B cell (primary cell): Measurements from ENCODE around the gene CABLES1. TPM values are rescaled to one million over a fixed set of nuclear protein-coding genes. Genes with fewer than 3 reads are reported as not detected.

Source experiments
- ATAC-seq: fragments of 200-7000 bp; cut with Tn5 transposase; one replicate; pipeline ENCODE4 v1.10.0; 2021; ENCODE audit warnings: low read depth, mild to moderate bottlenecking, moderate number of reproducible peaks, moderate library complexity
- CTCF ChIA-PET: fragments of 350-600 bp; sonication (Branson Sonifier 250); formaldehyde crosslinking; loops from one replicate; lab custom pipeline; 2021; ENCODE audit warnings: antibody characterized with exemption, inconsistent platforms; lab: Charles Lee
- POLR2A ChIA-PET: fragments of 350-600 bp; sonication (Branson Sonifier 250); formaldehyde crosslinking; loops from one replicate; lab custom pipeline; 2021; ENCODE audit warnings: antibody characterized with exemption; lab: Charles Lee
- DNase-seq: peaks from one replicate; pipeline ENCODE4 v3.0.0; 2013
- H2AFZ ChIP-seq: 2 replicates; pipeline ENCODE4 v1.6.1; 2012; ENCODE audit warnings: mild to moderate bottlenecking, low read depth, low read length; ENCODE audit not compliant: insufficient read depth, poor library complexity, severe bottlenecking
- H3K27ac ChIP-seq, 2 donors: 1 replicate in 1 of 2; 2 replicates in 1 of 2; pipeline ENCODE4 v1.5.1; 2012 to 2013; ENCODE audit warnings: low read length in 2 of 2, mild to moderate bottlenecking in 2 of 2, moderate library complexity in 1 of 2
- H3K27me3 ChIP-seq, 4 experiments: fragments of 200-600 bp in 1 of 4; sonication (generic) in 1 of 4; replicated peaks in 1 of 4; 1 replicate in 2 of 4; 2 replicates in 2 of 4; pipeline versions ENCODE4 v1.6.1 to v1.7.0; 2013 to 2016; ENCODE audit warnings: low read length in 3 of 4, mild to moderate bottlenecking in 2 of 4, mixed read lengths in 1 of 4, moderate library complexity in 1 of 4; ENCODE audit not compliant: insufficient read depth in 4 of 4, control insufficient read depth in 3 of 4; ENCODE audit errors: control extremely low read depth in 1 of 4
- H3K36me3 ChIP-seq, 2 experiments: replicated peaks in 1 of 2; 1 replicate in 1 of 2; 2 replicates in 1 of 2; pipeline versions ENCODE4 v1.6.1 to v1.7.1; 2013; ENCODE audit warnings: low read length in 1 of 2; ENCODE audit not compliant: insufficient read depth in 2 of 2, control insufficient read depth in 1 of 2; ENCODE audit errors: control extremely low read depth in 1 of 2, extremely low read depth in 1 of 2
- H3K4me1 ChIP-seq, 2 donors: fragments of 200-600 bp in 1 of 2; sonication (generic) in 1 of 2; 1 replicate in 1 of 2; 2 replicates in 1 of 2; pipeline versions ENCODE4 v1.5.1 to v1.6.1; 2013 to 2017; ENCODE audit warnings: low read length in 2 of 2; ENCODE audit not compliant: control insufficient read depth in 2 of 2, insufficient read depth in 2 of 2
- H3K4me2 ChIP-seq: replicated peaks from 2 replicates; pipeline ENCODE3; 2012; ENCODE audit warnings: mild to moderate bottlenecking, low read depth, low read length; ENCODE audit not compliant: poor library complexity, severe bottlenecking
- H3K4me3 ChIP-seq, 5 experiments: fragments of 200-600 bp in 1 of 5; sonication (generic) in 1 of 5; 1 replicate in 3 of 5; 2 replicates in 2 of 5; pipeline versions ENCODE4 v1.5.1 to v1.7.0; 2011 to 2016; ENCODE audit warnings: low read length in 4 of 5, mild to moderate bottlenecking in 4 of 5, low read depth in 2 of 5, control low read depth in 1 of 5, moderate library complexity in 1 of 5; ENCODE audit not compliant: insufficient read depth in 1 of 5; ENCODE audit errors: control extremely low read depth in 1 of 5, extremely low read depth in 1 of 5
- H3K79me2 ChIP-seq: fragments of 200-600 bp; sonication (generic); one replicate; pipeline ENCODE4 v1.6.0; 2016; ENCODE audit warnings: low read length; ENCODE audit not compliant: control insufficient read depth, insufficient read depth
- H3K9ac ChIP-seq: fragments of 200-600 bp; sonication (generic); 2 replicates; pipeline ENCODE4 v1.6.1; 2017; ENCODE audit warnings: mild to moderate bottlenecking, low read length, moderate library complexity
- H3K9me3 ChIP-seq, 3 donors: one replicate each; pipeline versions ENCODE4 v1.6.1 to v1.7.1; 2013; ENCODE audit warnings: low read length in 2 of 3; ENCODE audit not compliant: control insufficient read depth in 2 of 3, insufficient read depth in 1 of 3; ENCODE audit errors: control extremely low read depth in 1 of 3
- H4K20me1 ChIP-seq: 2 replicates; pipeline ENCODE4 v1.6.0; 2012; ENCODE audit warnings: mild to moderate bottlenecking, low read length; ENCODE audit not compliant: insufficient read depth, control insufficient read depth, poor library complexity, severe bottlenecking
- H3K27ac Mint-ChIP-seq: one replicate; pipeline ENCODE4 v1.8.0; 2021; ENCODE audit warnings: mixed read lengths
- H3K27me3 Mint-ChIP-seq: one replicate; pipeline ENCODE4 v1.8.0; 2021; ENCODE audit warnings: mixed read lengths
- H3K4me1 Mint-ChIP-seq: one replicate; pipeline ENCODE4 v1.8.0; 2021; ENCODE audit warnings: mixed read lengths
- H3K4me3 Mint-ChIP-seq: one replicate; pipeline ENCODE4 v1.8.0; 2021; ENCODE audit warnings: mixed read lengths
- H3K9me3 Mint-ChIP-seq: one replicate; pipeline ENCODE4 v1.8.0; 2022; ENCODE audit warnings: mixed read lengths; ENCODE audit not compliant: insufficient read depth
- CTCF ChIP-seq: fragments of 200-600 bp; IDR thresholded peaks from one replicate; pipeline ENCODE4 v1.8.0; 2022; ENCODE audit warnings: antibody characterized with exemption, mild to moderate bottlenecking
- EZH2 ChIP-seq: IDR thresholded peaks from 2 replicates; pipeline ENCODE4 v1.6.1; 2012; ENCODE audit warnings: borderline replicate concordance, low read depth, mild to moderate bottlenecking, moderate library complexity, low read length; ENCODE audit not compliant: insufficient read depth, poor library complexity, severe bottlenecking
- WGBS: methylation state at CpG from one replicate; pipeline ENCODE4 v1.1.5; 2013; ENCODE audit warnings: missing lambda C conversion rate; ENCODE audit not compliant: insufficient coverage; 5-methylcytosine and 5-hydroxymethylcytosine counted together
- intact Hi-C: fragments of 100-400 bp; cut with micrococcal nuclease; formaldehyde crosslinking; loops from one replicate; pipeline ENCODE4 v1.10.0; 2022
- polyA plus RNA-seq: library from polyadenylated mRNA; depleted of rRNA; stranded (reverse); fragments of >200 nt; gene quantifications from 2 replicates; pipeline ENCODE4 v1.2.3, GENCODE V29; 2012
- total RNA-seq, 2 donors: library from RNA; stranded (reverse); fragments of 120-200 nt in 1 of 2; gene quantifications; 1 replicate in 1 of 2; 2 replicates in 1 of 2; pipeline versions ENCODE4 v1.2.3 to v1.2.4, GENCODE V29; 2013 to 2022

The CABLES1 gene
- total and polyA plus RNA-seq, 2 donors (not counting 1 experiment from before 2014, with no cell fraction given) = 0.30 to 56.3 TPM

GRCh38 chr18:23170137-23170536, 34.9 kb downstream of the CABLES1 start:
- ATAC-seq = no peak
- Histone ChIP-seq H3K27me3 (no peaks in the 10 kb centered on the region), H3K4me1 (no peaks in the 10 kb centered on the region), H2AFZ (no peak overlapping the region), H4K20me1 (no peaks in the 10 kb centered on the region), H3K9me3 (no peaks in the 10 kb centered on the region), H3K9ac (no peak overlapping the region), H3K79me2 (no peaks in the 10 kb centered on the region), H3K27ac (no peak overlapping the region), H3K4me2 (no peak overlapping the region), H3K4me3 (no peak overlapping the region), H3K36me3 (no peaks in the 10 kb centered on the region)
- intact Hi-C loops = no loop called here
- ChIA-PET POLR2A (no interaction called here), CTCF (no interaction called here)
- DNase-seq = no peak
- no peaks in the 10 kb centered on the region for H3K9me3 Mint-ChIP-seq
- H3K27me3 Mint-ChIP-seq = peaks cover 6% of the 10 kb centered on the region
- no peak overlapping the region for H3K4me3 Mint-ChIP-seq
- WGBS = 97% methylated on average over 4 of the region's 7 CpGs
- no peaks in the 10 kb centered on the region for H3K4me1 Mint-ChIP-seq
- no peak for TF ChIP-seq CTCF
- TF ChIP-seq EZH2 = no peak
- no peak overlapping the region for H3K27ac Mint-ChIP-seq

- H3K4me1 Mint-ChIP-seq = no peaks in the 10 kb centered on the region
Observed at GRCh38 chr18:23171581-23172156, 36.4 kb downstream of the CABLES1 start.

More at GRCh38 chr18:23171581-23172156, 36.4 kb downstream of the CABLES1 start:
- no peak overlapping the region for H3K4me3 Mint-ChIP-seq
- no peak for DNase-seq
- Histone ChIP-seq H2AFZ (no peak overlapping the region), H3K36me3 (no peaks in the 10 kb centered on the region), H3K79me2 (no peaks in the 10 kb centered on the region), H3K27me3 (no peaks in the 10 kb centered on the region), H3K27ac (no peak overlapping the region), H3K9me3 (no peaks in the 10 kb centered on the region), H3K9ac (no peak overlapping the region), H3K4me2 (no peak overlapping the region), H3K4me3 (no peak overlapping the region), H4K20me1 (no peaks in the 10 kb centered on the region), H3K4me1 (no peaks in the 10 kb centered on the region)
- H3K27ac Mint-ChIP-seq = no peak overlapping the region
- TF ChIP-seq EZH2 (no peak), CTCF (no peak)
- H3K9me3 Mint-ChIP-seq = no peaks in the 10 kb centered on the region
- no peak for ATAC-seq
- ChIA-PET POLR2A (interaction anchor here (1.0 kb wide), 1 partner anchor 52 kb away, joined by 6 read pairs; no protein-coding TSS in a partner anchor), CTCF (no interaction called here)
- H3K27me3 Mint-ChIP-seq = peaks cover 4% of the 10 kb centered on the region
- intact Hi-C loops = no loop called here
- WGBS = 88% methylated on average over 7 of the region's 9 CpGs
